ENCODE results near the gene GNG7.
"Not testable (repeated sequence)": the region's sequence is repeated elsewhere in the genome, so short reads cannot be mapped to it uniquely, and the experiment has no call there.

The GNG7 gene

GRCh38 chr19:2575734-2576481, 126.6 kb downstream of the GNG7 start:
- no peak for DNase-seq (ENCODE audit: low read depth in 2 of 2)

GRCh38 chr19:2574971-2575630, 127.4 kb downstream of the GNG7 start:
- no peak for DNase-seq (ENCODE audit: low read depth in 2 of 2)

- no peak for DNase-seq (ENCODE audit: low read depth in 2 of 2)
Observed at GRCh38 chr19:2574478-2574931, 128.0 kb downstream of the GNG7 start.

- no peak for DNase-seq (ENCODE audit: low read depth in 2 of 2)
Observed at GRCh38 chr19:2573916-2574315, 128.6 kb downstream of the GNG7 start.

- DNase-seq (ENCODE audit: low read depth in 2 of 2): not testable (repeated sequence)
Observed at GRCh38 chr19:2572152-2572551, 130.3 kb downstream of the GNG7 start.

- no peak for DNase-seq (ENCODE audit: low read depth in 2 of 2)
Observed at GRCh38 chr19:2569596-2570465, 132.7 kb downstream of the GNG7 start.

GRCh38 chr19:2567996-2568395, 134.5 kb downstream of the GNG7 start:
- DNase-seq (ENCODE audit: low read depth in 2 of 2): no peak

- DNase-seq (ENCODE audit: low read depth in 2 of 2): no peak
Observed at GRCh38 chr19:2567580-2567979, 134.9 kb downstream of the GNG7 start.

GRCh38 chr19:2563546-2563945, 138.9 kb downstream of the GNG7 start:
- DNase-seq (ENCODE audit: low read depth in 2 of 2): not testable (repeated sequence)

GRCh38 chr19:2561895-2562294, 140.6 kb downstream of the GNG7 start:
- peak; percentile 77 to 86 for DNase-seq (ENCODE audit: low read depth in 2 of 2)

- no peak for DNase-seq (ENCODE audit: low read depth in 2 of 2)
Observed at GRCh38 chr19:2561221-2561620, 141.3 kb downstream of the GNG7 start.

GRCh38 chr19:2560369-2560768, 142.1 kb downstream of the GNG7 start:
- no peak for DNase-seq (ENCODE audit: low read depth in 2 of 2)

- DNase-seq (ENCODE audit: low read depth in 2 of 2): no peak
Observed at GRCh38 chr19:2558543-2558942, 144.0 kb downstream of the GNG7 start.

- not testable (repeated sequence) for DNase-seq (ENCODE audit: low read depth in 2 of 2)
Observed at GRCh38 chr19:2558131-2558530, 144.4 kb downstream of the GNG7 start.

GRCh38 chr19:2557093-2557440, 145.4 kb downstream of the GNG7 start:
- DNase-seq (ENCODE audit: low read depth in 2 of 2): no peak

GRCh38 chr19:2556221-2557092, 146.0 kb downstream of the GNG7 start:
- no peak for DNase-seq (ENCODE audit: low read depth in 2 of 2)

GRCh38 chr19:2555422-2556220, 146.9 kb downstream of the GNG7 start:
- DNase-seq (ENCODE audit: low read depth in 2 of 2): no peak

GRCh38 chr19:2554856-2555255, 147.6 kb downstream of the GNG7 start:
- DNase-seq (ENCODE audit: low read depth in 2 of 2): no peak

GRCh38 chr19:2553510-2553909, 149.0 kb downstream of the GNG7 start:
- DNase-seq (ENCODE audit: low read depth in 2 of 2): no peak

- peak in 1 of 2 donors; percentile 44 for DNase-seq (ENCODE audit: low read depth in 2 of 2)
Observed at GRCh38 chr19:2552859-2553258, 149.6 kb downstream of the GNG7 start.

GRCh38 chr19:2551864-2552185, 150.7 kb downstream of the GNG7 start:
- DNase-seq (ENCODE audit: low read depth in 2 of 2): no peak

Measured in stimulated activated CD8-positive, alpha-beta memory T cell treated with anti-CD3 and anti-CD28 coated beads, Interleukin-15, amount 100 ng/mL, for 48 hours (primary cell).